Panc1 (cell line): ENCODE measurements around the gene ARMC12. TPM values are rescaled to one million over a fixed set of nuclear protein-coding genes. Genes with fewer than 3 reads are reported as not detected.

Experiments used
- ATAC-seq: fragments of 200-7000 bp; cut with Tn5 transposase; 2 replicates; pipeline ENCODE4 v1.9.1; 2020; ENCODE audit warnings: mild to moderate bottlenecking, moderate library complexity
- BruUV-seq: library from RNA; stranded (reverse); fragments of 400-500 nt; replicated peaks from 2 replicates; lab custom pipeline; 2021; lab: Mats Ljungman, UMichigan
- CTCF ChIA-PET: fragments of 300-600 bp; sonication (Branson Sonifier 250); formaldehyde crosslinking; loops from one replicate; lab custom pipeline; 2022; ENCODE audit warnings: antibody characterized with exemption; lab: Charles Lee
- POLR2A ChIA-PET: fragments of 300-600 bp; sonication (Branson Sonifier 250); formaldehyde crosslinking; loops from one replicate; lab custom pipeline; 2022; ENCODE audit warnings: antibody characterized with exemption; lab: Charles Lee
- DNase-seq: peaks from one replicate; pipeline ENCODE4 v3.0.0-alpha.2; 2010; ENCODE audit warnings: low read depth, low spot score
- H3K27ac ChIP-seq: 2 replicates; pipeline ENCODE4 v1.5.1; 2011; ENCODE audit warnings: mild to moderate bottlenecking, low read length, inconsistent platforms
- H3K27me3 ChIP-seq: fragments of 200-500 bp; sonication (Bioruptor generic); 2 replicates; pipeline ENCODE4 v1.6.0; 2014; ENCODE audit warnings: low read length, inconsistent platforms; ENCODE audit not compliant: control insufficient read depth, insufficient read depth
- H3K36me3 ChIP-seq: fragments of 200-500 bp; sonication (Bioruptor generic); 2 replicates; pipeline ENCODE4 v1.5.1; 2014; ENCODE audit warnings: inconsistent platforms, mild to moderate bottlenecking, low read length, moderate library complexity; ENCODE audit not compliant: control insufficient read depth, insufficient read depth
- H3K4me1 ChIP-seq: 2 replicates; pipeline ENCODE4 v1.5.1; 2011; ENCODE audit warnings: inconsistent platforms, mild to moderate bottlenecking, low read length, moderate library complexity; ENCODE audit not compliant: control insufficient read depth, insufficient read depth
- H3K4me3 ChIP-seq, 2 experiments: 2 replicates each; pipeline ENCODE4 v1.5.1; 2011 to 2012; ENCODE audit warnings: low read depth in 2 of 2, low read length in 2 of 2, mild to moderate bottlenecking in 2 of 2, inconsistent platforms in 1 of 2, moderate library complexity in 1 of 2
- H3K9me3 ChIP-seq: fragments of 200-500 bp; sonication (Bioruptor generic); 2 replicates; pipeline ENCODE4 v1.5.1; 2014; ENCODE audit warnings: low read depth, mild to moderate bottlenecking, inconsistent platforms, low read length, moderate library complexity; ENCODE audit not compliant: control insufficient read depth, insufficient read depth
- CTCF ChIP-seq: fragments of 450-650 bp; IDR thresholded peaks from 2 replicates; pipeline ENCODE4 v1.5.1; 2017; ENCODE audit warnings: mild to moderate bottlenecking
- POLR2AphosphoS5 ChIP-seq: IDR thresholded peaks from 2 replicates; pipeline ENCODE4 v1.6.1; 2012; ENCODE audit warnings: mild to moderate bottlenecking, low read depth, low read length, moderate library complexity
- REST ChIP-seq, 2 experiments: IDR thresholded peaks; 2 replicates each; pipeline ENCODE4 v1.6.1; 2011 to 2012; ENCODE audit warnings: low read depth in 2 of 2, control low read depth in 1 of 2, low read length in 1 of 2, mild to moderate bottlenecking in 1 of 2, moderate library complexity in 1 of 2; ENCODE audit not compliant: insufficient read depth in 1 of 2
- SIN3A ChIP-seq: IDR thresholded peaks from 2 replicates; pipeline ENCODE4 v1.6.1; 2012; ENCODE audit warnings: low read depth, mild to moderate bottlenecking, low read length, moderate library complexity, borderline replicate concordance; ENCODE audit not compliant: insufficient read depth
- TCF7L2 ChIP-seq: IDR thresholded peaks from 2 replicates; pipeline ENCODE4 v1.6.1; 2011; ENCODE audit warnings: mild to moderate bottlenecking, low read depth, low read length, inconsistent platforms
- in situ Hi-C: cut with HindIII; loops from 2 replicates; pipeline ENCODE4 v1.10.0; 2016; ENCODE audit warnings: low sequenced_read_pairs, low pct_unique_long_range_greater_than_20kb
- intact Hi-C: fragments of 100-400 bp; cut with micrococcal nuclease; formaldehyde crosslinking; loops from one replicate; pipeline ENCODE4 v1.10.0; 2022; ENCODE audit not compliant: unreplicated experiment
- total RNA-seq: library from RNA; stranded (reverse); gene quantifications from one replicate; pipeline ENCODE4 v1.2.1, GENCODE V29; 2021; ENCODE audit not compliant: unreplicated experiment

Gene ARMC12
- total RNA-seq, 1 experiment from 2014 or later, result 1.4 TPM

DNA sequence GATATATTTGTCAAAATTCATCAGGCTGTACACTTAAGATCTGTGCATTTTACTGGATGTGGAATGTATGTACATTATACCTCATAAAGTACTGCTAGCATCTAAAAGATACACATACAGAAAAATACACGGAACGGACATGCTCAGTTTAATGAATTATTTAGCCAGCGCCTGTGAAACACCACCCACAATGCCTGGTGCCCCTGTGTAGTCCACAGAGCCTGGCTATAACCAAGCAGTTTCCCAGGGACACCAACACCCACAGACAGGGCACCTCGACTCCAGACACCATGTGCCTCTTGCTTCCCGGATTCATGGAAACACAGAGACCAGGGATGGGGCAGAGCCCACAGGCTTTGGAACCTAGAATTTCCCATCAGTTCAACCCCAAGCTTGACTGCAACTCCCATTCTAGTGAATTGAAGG lies 17.4 kb upstream of the ARMC12 start:
- DNase-seq (no peak), ATAC-seq (no peak)
- Histone ChIP-seq H3K27ac (no peak overlapping the region), H3K4me3 (no peak overlapping the region), H3K4me1 (no peaks in the 10 kb centered on the region), H3K9me3 (no peaks in the 10 kb centered on the region), H3K27me3 (no peaks in the 10 kb centered on the region), H3K36me3 (no peaks in the 10 kb centered on the region)
- in situ Hi-C loops, result no loop called here
- CTCF ChIA-PET, result no interaction called here
- POLR2A ChIA-PET, result no interaction called here
- no peak for TF ChIP-seq TCF7L2
- TF ChIP-seq REST (IDR thresholded peaks at IDR 0.05; ENCODE audit: insufficient read depth in 1 of 2, low read depth in 2 of 2, low read length in 1 of 2), result no peak
- intact Hi-C loops, result no loop called here
- no TSS peak for BruUV-seq

GRCh38 chr6:35719830-35720733 lies 16.8 kb upstream of the ARMC12 start:
- no peaks in the 10 kb centered on the region for H3K36me3 ChIP-seq
- POLR2A ChIA-PET, result no interaction called here
- CTCF ChIA-PET, result no interaction called here
- no peaks in the 10 kb centered on the region for H3K4me1 ChIP-seq
- no peak for DNase-seq
- TF ChIP-seq POLR2AphosphoS5, result no peak
- TF ChIP-seq CTCF, result no peak
- no peak for TF ChIP-seq SIN3A
- TF ChIP-seq REST (IDR thresholded peaks at IDR 0.05; ENCODE audit: insufficient read depth in 1 of 2, low read depth in 2 of 2, low read length in 1 of 2), result no peak
- TF ChIP-seq TCF7L2, result no peak
- BruUV-seq, result no TSS peak
- no peak overlapping the region for H3K4me3 ChIP-seq
- H3K27me3 ChIP-seq, result no peaks in the 10 kb centered on the region
- in situ Hi-C loops (no loop called here), intact Hi-C loops (no loop called here)
- ATAC-seq, result no peak
- no peak overlapping the region for H3K27ac ChIP-seq
- H3K9me3 ChIP-seq, result no peaks in the 10 kb centered on the region
